ENCODE data around the gene NIN. TPM values are rescaled to one million over a fixed set of nuclear protein-coding genes. Genes with fewer than 3 reads are reported as not detected.

NIN gene
- total RNA-seq, 1 donor from 2014 or later, result 21.0 TPM

DNA sequence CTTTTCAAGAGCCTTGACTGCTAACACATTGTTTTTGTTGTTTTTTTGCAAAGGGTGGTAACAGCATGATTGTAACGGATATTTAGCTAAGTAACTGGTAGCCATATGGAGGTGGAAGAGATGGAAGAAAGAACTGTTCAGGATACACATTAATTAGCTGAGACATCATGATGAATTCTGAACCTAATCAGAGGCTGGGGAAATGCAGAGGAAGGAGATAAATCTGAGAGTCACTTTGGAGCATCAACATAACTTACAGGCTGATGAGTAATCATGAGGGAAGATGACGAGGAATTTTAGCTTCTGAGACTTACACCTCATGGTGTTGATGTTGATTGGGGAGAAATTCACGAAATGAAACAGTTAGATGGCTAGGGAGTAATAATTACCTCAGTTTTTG, 62.3 kb downstream of the NIN start:
- no peak for DNase-seq (ENCODE audit: low spot score, unreplicated experiment)
- Mint-ChIP-seq H3K9me3 (ENCODE audit: low read depth) (peaks cover 5% of the 10 kb centered on the region), H3K36me3 (ENCODE audit: insufficient read depth) (peaks cover 27% of the 10 kb centered on the region)

DNA sequence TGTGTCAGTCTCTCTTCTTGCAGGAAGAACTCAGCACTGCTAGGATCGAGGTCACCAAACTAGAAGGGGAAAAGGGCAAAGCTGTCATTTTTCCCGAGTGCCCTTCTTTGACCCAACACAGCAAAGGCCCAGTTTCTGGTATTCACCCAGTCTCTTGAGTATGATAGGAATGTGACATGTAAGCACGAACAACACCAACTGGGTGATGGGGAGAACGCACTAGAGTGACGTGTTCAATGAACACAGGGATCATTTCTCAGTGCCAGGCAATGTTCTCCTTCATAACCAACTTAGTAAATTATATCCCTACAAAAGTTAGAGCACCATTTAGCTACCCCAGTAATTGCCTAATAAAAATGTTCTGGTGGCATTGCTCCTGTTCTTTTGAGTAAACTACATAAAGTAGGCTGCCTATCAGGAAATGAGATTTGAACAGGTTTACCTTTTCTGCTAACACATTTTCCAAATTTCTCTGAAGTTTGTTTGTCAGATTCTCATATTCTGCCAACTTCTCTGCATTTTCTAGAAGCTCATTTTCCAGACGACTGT, 64.5 kb downstream of the NIN start:
- peaks cover 25% of the 10 kb centered on the region for H3K36me3 Mint-ChIP-seq (ENCODE audit: insufficient read depth)
- no peak overlapping the region for H3K27ac Mint-ChIP-seq
- H3K27me3 Mint-ChIP-seq, result no peaks in the 10 kb centered on the region
- no peak overlapping the region for H3K4me3 Mint-ChIP-seq (ENCODE audit: low read depth)
- H3K9me3 Mint-ChIP-seq (ENCODE audit: low read depth), result peaks cover 5% of the 10 kb centered on the region
- H3K4me1 Mint-ChIP-seq (ENCODE audit: low read depth), result peaks cover 6% of the 10 kb centered on the region
- no peak for DNase-seq (ENCODE audit: low spot score, unreplicated experiment)
- TF ChIP-seq, protein P1, sequence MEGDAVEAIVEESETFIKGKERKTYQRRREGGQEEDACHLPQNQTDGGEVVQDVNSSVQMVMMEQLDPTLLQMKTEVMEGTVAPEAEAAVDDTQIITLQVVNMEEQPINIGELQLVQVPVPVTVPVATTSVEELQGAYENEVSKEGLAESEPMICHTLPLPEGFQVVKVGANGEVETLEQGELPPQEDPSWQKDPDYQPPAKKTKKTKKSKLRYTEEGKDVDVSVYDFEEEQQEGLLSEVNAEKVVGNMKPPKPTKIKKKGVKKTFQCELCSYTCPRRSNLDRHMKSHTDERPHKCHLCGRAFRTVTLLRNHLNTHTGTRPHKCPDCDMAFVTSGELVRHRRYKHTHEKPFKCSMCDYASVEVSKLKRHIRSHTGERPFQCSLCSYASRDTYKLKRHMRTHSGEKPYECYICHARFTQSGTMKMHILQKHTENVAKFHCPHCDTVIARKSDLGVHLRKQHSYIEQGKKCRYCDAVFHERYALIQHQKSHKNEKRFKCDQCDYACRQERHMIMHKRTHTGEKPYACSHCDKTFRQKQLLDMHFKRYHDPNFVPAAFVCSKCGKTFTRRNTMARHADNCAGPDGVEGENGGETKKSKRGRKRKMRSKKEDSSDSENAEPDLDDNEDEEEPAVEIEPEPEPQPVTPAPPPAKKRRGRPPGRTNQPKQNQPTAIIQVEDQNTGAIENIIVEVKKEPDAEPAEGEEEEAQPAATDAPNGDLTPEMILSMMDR (IDR thresholded peaks at IDR 0.05; ENCODE audit: unreplicated experiment), result no peak

More for the DNA sequence above, 62.3 kb downstream of the NIN start:
- Mint-ChIP-seq H3K27me3 (no peaks in the 10 kb centered on the region), H3K4me3 (ENCODE audit: low read depth) (no peak overlapping the region), H3K27ac (no peak overlapping the region), H3K4me1 (ENCODE audit: low read depth) (peaks cover 2% of the 10 kb centered on the region)
- TF ChIP-seq, protein P1 (IDR thresholded peaks at IDR 0.05; ENCODE audit: unreplicated experiment), result no peak

DNA sequence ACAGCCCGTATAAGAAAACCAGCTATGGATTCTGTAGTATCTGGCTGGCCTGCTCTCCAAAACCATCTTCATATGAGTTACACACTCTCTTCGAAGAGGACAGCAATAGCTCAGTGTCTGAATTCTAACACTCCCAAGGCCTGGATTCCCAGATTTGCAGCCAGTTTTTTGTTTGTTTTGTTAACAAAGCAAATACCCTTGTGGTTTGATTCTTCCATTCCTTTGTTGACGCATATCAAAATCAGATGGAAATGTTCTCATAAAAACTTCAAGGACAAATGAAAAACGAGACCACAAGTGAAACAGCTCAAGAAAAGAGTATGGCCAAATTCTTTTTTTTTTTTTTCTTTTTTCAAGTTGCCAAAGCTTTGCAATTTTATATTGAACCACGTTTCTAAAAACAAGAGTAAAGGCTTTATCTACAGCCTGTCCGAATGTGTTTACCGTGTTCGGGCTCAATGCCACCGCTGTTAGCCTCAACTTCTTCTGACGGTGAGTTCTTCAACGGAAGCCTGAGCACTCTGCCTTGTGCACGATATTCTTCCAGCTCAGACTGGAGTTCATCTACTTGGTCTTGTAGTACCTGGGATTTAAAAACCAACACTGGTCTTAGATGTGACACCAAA, 67.5 kb downstream of the NIN start:
- H3K27me3 Mint-ChIP-seq, result no peaks in the 10 kb centered on the region
- H3K36me3 Mint-ChIP-seq (ENCODE audit: insufficient read depth), result peaks cover 24% of the 10 kb centered on the region
- TF ChIP-seq, protein P1 (IDR thresholded peaks at IDR 0.05; ENCODE audit: unreplicated experiment), result no peak

DNA sequence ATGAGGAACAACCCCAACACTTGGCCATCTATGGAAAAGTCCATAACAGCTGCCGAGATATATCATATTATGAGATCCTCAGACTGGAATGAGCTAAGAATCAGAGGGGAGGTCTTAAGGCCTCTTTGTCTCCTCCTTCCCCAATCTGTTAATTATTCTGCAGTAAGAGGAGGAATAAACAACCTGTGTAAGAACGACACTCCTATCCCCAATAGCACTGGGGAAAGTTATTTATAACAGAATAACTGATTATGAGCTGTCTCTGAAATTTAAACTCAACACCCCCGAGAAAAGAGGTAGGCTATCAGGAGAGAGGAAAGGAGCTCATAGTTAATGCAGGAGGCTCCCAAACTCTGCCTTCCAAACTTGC, 68.0 kb downstream of the NIN start:
- Mint-ChIP-seq H3K9me3 (ENCODE audit: low read depth) (peaks cover 5% of the 10 kb centered on the region), H3K27me3 (no peaks in the 10 kb centered on the region), H3K4me1 (ENCODE audit: low read depth) (peaks cover 6% of the 10 kb centered on the region), H3K27ac (no peak overlapping the region), H3K36me3 (ENCODE audit: insufficient read depth) (peaks cover 22% of the 10 kb centered on the region), H3K4me3 (ENCODE audit: low read depth) (no peak overlapping the region)
- DNase-seq (ENCODE audit: low spot score, unreplicated experiment), result no peak
- TF ChIP-seq, protein P1 (IDR thresholded peaks at IDR 0.05; ENCODE audit: unreplicated experiment), result no peak

More for the DNA sequence above, 67.5 kb downstream of the NIN start:
- H3K9me3 Mint-ChIP-seq (ENCODE audit: low read depth), result peaks cover 5% of the 10 kb centered on the region
- no peak for DNase-seq (ENCODE audit: low spot score, unreplicated experiment)
- no peak overlapping the region for H3K4me3 Mint-ChIP-seq (ENCODE audit: low read depth)
- peaks cover 6% of the 10 kb centered on the region for H3K4me1 Mint-ChIP-seq (ENCODE audit: low read depth)
- no peak overlapping the region for H3K27ac Mint-ChIP-seq

DNA sequence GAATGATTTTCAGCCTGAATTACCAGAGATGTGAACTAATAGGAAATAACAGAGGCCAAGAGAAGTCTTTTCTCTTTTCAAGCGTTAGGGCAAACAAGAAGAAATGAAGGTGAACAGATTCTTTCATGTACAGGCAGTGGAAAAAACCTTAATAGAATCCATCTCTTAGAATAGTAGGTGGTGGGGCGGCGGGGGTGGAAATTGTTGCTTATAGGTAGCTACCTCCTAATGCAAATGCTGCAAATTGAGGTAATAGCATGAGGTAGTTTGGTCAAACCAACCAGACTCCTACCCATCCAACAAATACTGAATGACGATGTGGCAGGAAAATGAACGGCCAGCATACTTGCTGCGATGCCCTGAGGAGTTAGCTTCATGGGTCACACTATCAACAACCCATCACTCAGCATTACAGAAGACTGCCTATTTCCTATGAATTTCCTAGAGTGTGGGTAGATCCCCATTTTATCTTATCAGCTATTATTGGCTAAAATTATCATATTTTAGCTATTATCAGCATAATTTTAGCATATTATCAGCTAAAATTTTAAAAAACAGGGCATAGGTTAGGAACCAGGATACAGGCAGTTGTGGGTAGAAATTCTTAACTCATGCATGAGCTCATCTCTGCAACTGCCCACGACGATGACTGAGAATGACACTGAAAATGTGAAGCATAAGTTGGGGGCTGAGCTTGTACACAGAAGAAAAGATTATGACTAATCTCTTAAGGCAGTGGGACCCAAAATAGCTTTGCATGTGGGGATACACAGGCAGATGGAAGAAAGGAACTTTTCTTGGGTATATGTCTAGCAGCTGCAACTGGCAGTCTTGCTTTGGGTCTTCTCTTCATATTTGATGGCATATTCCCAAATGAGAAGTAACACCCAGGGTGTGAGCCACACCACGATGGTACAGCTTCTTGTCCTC, 68.7 kb downstream of the NIN start:
- no peak overlapping the region for H3K27ac Mint-ChIP-seq
- no peak overlapping the region for H3K4me3 Mint-ChIP-seq (ENCODE audit: low read depth)
- peaks cover 5% of the 10 kb centered on the region for H3K9me3 Mint-ChIP-seq (ENCODE audit: low read depth)
- peaks cover 6% of the 10 kb centered on the region for H3K4me1 Mint-ChIP-seq (ENCODE audit: low read depth)
- H3K27me3 Mint-ChIP-seq, result no peaks in the 10 kb centered on the region
- peaks cover 22% of the 10 kb centered on the region for H3K36me3 Mint-ChIP-seq (ENCODE audit: insufficient read depth)
- TF ChIP-seq, protein P1 (IDR thresholded peaks at IDR 0.05; ENCODE audit: unreplicated experiment), result no peak
- no peak for DNase-seq (ENCODE audit: low spot score, unreplicated experiment)

Measured in progenitor cell of endocrine pancreas (in vitro differentiated cells).